GM19467 (cell line): Measurements from ENCODE around the gene RTL5.

Experiments
- ATAC-seq: cut with Tn5 transposase; IDR thresholded peaks from one replicate; pipeline ENCODE4 v1.9.1; 2021; ENCODE audit warnings: mild to moderate bottlenecking, moderate library complexity; ENCODE audit not compliant: unreplicated experiment

Gene RTL5

DNA sequence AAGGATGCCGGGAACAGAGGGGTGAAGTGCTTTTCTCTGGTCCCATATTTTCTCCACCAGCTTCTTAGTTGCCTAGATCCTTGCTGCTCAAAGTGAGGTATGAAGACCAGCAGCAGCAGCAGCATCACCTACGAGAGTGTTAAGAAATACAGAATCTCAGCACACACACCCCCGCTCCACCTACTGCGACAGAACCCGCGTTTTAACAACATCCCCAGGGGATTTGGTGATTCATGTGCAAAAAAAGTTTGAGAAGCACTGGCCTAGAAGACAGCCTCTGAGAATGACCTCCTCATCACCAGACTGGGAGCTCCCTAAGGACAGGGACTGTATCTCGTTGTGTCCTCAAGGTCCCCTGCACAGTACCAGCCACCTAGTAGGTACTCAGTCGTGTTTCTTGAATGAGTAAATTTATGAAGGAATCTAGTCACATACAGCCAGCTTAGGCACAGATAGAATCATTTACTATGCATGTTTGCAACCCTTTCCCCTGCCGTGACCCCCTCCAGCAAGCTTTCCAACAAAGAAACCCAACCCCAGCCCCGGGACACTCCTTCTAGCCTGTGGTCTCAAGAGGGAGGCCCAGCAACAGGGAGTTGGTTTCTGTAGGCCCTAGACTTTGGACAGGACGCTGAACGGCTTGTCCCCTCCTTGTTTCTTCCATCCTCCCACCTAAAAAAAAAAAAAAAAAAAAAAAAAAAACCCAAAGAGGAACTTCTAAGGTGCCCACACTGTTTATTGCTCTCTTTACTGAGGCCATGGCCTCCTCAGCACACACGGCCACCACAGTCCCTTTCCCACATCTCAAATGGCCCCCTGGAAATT lies 21.5 kb downstream of the RTL5 start:
- no peak for ATAC-seq

DNA sequence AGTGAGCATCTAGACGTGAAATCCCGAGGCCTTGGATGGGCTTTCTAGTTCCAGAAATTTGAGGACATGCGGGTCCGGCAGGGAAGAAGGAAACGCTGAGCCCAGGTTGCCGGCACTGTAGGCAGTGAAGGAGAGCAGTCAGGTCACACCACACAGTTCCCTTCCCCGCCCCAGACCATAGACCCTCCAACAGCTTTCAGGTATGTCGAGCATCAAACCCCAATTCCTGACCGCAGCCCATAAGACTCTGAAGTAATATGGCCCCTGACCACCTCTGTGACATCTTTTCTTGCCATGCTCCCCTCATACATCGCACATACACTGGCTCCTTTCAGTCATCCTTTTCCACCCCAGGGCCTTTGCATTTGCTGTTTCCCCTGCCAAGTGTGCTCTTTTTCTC lies 23.0 kb downstream of the RTL5 start:
- no peak for ATAC-seq

DNA sequence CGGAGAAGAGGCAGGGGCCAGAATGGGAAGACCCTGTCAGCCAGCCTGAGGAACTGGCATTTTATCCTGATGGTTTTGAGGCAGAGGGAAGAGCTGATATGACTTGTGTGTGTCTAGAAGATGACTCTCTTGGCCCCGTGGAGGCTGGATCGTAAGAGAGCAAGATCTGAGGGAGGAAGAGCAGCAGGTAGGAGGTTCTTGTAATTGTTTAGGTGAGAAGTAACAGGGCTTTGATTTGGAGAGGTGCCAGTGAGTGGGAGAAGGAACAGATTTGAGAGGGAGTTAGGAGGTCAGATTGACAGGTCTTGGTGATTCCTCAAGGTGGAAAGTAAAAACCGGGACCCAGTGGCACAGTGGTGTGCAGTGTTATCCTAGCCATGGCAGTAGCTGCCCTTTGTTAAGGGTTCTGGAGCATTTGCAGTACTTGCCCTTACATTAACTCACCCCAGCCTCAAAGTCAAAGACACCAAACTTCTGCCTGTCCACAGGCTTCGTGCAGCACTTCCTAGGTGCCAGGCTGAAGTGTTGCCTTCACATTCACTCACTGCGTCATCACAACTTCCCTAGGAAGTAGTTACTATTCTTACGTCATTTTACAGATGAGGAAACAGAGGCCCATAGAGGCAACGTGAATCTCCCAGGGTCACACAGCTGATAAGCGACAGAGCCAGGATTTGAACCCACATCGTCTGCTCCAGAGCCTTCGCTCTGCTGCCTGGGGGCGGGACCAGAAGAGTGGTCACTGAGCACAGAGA lies 23.7 kb downstream of the RTL5 start:
- ATAC-seq = no peak

DNA sequence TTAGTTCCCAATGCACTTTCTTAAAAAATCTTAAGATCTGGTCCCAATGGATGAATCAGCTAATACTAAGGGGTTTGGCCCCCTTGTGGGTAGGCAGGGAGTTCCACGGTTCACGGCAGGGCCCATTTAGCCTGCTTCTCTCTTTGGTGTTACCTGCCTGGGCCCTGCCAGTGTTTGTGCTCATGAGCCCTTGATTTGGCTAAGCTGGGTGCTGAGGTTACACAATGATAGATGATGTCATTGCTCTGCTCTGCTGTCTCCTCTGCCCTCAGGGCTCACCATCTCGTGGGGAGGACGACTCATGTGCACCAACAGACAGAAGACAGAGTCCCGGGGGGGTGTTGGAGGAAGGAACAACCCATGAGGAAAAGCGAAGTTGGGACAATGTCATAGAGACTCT lies 24.4 kb downstream of the RTL5 start:
- ATAC-seq = no peak

DNA sequence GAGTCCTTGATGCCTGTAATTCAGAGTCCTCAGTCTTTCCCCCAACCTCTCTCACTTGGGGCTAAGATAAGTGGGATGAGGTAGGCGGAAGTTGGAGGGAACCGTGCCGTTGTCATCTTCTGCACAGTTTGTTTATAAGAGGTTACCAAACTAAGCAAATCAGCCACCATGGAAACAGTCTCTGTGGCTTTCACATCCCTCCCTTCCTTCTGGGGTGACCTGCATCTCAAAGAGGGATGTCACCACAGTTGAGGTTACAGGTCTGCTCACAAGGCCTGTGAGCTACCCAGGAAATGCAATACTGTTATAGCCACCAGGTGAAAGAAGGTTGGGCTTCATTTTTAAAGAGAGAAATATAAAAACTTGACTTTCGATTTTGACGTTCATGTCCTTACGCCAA lies 26.3 kb downstream of the RTL5 start:
- ATAC-seq = no peak

DNA sequence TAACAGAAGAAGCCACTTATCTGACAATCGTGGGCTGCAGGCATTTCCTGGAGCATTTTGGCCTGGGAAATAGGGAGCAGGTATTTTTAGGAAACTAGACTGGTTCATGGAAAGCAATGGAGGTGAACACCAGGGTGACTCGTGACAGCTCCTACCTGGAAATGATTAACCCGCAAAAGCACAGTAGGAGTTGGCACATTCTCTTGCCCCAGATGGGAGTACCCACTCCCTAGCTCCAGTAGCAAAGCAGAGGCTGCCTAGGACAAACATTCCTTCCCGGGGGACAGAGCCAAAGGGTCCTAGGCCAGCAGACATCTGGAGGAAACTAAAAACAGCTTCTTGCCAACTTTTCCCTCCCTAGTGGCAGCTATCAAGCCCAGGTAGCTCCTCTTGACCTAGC lies 29.0 kb downstream of the RTL5 start:
- no peak for ATAC-seq

DNA sequence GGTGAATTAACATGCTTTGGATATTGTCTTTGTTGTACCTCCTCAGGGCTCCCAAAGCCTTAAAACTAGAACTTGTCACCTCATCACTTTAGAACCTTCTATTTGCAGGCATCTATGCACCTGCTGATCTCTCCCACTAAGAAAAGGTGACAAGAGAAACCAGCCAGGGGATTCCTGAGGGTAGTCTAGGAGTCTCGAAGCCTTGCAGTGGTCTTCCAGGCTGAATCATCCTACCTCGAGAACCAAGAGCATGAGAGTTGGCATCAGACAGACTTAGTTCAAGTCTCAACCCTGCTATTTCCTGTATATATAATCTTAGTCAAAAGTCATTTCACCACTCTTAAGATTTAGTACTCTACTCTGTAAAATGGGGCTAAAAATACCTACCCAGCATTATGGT lies 29.6 kb downstream of the RTL5 start:
- no peak for ATAC-seq

DNA sequence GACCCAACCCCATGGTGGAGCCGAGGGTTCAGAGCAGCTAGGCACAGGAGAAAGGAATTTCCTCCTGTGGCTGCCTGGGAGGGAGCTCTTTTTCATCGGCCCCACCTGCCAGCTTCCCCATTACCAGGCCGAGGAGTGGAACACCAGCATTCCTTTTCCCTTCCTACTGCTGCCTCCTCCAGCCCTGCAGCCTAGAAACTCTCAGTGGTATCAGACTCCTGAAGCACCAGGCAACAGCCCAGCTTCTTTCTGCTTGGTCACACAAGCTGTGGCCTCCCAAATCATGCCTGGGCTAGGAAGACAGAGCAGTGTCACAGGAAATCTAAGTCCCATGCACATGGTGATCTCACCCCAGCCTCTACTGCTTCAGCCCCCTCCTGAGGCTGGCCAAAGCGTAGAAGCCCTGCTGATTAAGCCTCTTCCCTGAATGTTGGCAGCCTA lies 30.1 kb downstream of the RTL5 start:
- ATAC-seq = no peak

DNA sequence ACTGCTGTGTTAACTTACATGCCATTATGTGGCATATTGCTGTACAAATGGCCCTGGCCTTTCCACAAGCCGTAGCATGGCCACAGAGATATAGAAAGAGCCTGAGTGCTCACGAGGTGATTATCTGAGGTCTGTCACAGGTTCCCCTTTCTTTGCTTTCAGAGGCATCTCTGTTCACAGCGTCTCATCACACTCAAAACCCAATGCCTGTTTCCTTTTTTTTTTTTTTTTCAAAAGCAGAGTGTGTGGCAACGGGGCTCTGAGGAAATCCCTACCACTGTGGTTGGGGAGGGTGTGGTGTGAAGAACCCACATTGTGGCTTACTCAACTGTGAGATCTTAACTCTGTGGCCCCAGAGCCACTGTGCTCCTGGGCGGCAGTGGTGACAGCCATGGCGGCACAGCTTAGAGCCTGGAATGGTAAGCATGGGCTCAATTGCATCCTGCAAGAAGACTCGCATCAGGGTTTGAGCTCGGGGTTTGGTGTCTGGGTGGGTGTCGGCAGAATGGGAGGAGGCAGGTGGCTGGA lies 30.8 kb downstream of the RTL5 start:
- peak; percentile 76 for ATAC-seq

DNA sequence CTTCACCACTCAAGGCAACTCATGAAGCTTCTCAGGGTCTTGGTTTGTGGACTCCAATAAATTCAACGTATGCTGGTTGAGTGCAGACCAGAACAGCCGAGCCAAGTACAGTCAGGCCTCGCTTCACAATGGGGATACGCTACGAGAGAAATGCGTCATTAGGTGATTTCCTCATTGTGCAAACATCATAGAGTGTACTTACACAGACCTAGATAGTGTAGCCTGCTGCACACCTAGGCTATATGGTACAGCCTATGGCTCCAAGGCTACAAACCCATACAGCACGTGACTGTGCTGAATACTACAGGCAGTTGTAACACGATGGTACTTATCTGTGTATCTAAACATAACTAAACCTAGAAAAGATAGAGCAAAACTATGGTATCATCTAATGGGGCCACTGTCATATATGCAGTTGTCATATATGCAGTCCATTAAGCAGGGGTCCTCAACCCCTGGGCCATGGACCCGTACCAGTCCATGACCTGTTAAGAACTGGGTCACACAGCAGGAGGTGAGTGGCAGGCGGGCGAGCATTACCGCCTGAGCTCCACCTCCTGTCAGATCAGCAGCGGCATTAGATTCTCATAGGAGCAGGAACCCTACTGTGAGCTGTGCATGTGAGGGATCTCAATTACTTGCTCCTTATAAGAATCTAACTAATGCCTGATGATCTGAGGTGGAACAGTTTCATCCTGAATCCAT lies 31.5 kb downstream of the RTL5 start:
- ATAC-seq = no peak

DNA sequence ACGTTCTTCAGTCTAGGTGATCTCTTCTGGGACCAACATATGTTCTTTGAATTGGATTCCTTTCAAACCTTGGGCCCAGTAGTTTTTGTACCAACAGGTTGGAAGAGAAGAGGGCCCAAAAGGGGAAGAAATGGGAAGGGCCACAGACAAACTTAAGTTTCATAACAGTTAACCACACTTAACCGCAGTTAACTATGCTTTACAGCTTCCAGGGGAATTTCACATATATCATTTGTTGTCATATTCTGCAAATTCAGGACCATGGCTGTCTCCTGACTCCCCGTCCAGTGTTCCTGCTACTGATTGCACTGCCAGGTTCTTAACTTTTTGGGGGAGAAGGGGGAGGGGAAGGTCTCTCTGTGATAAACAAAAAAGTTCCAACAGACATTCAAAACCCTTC lies 34.6 kb downstream of the RTL5 start:
- ATAC-seq = no peak

DNA sequence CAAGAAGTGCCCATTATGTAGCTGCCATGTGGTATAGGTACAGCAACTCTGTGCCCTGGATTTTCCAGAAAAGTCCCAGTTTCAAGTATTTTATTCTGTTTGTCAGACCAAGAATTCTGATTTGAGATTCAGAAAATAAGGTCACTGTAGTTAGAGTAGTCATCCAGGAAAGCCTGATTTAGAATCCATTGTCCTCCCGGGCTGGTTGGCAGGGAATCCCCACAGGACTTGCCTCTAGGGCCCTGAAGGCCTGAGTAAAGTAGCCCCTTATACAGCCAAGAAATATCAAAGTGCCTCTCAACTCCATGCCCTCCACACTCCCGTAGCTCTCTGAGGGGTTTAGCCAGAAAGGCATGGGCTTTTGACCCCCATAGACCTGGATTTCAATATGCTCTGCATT lies 36.3 kb downstream of the RTL5 start:
- no peak for ATAC-seq

DNA sequence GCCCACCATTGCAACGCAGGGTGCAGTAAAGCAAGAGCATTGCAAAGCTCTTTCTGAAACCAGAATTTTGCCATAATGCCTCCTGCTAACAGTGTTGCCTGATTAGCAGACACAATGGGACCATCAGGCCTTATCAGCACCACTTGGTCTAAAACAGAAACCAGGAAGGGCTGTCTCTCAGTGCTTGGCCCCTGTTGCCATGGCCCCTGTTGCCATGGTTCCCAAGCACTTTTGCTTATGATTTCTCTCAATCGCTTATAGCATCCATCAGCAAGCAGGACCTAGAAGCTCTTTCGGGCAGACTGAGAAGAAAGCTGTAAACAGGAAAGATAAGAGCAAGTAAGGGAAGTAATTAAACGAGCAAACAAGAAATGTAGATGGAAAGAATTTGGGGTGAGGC lies 36.8 kb downstream of the RTL5 start:
- peak; percentile 76 for ATAC-seq

DNA sequence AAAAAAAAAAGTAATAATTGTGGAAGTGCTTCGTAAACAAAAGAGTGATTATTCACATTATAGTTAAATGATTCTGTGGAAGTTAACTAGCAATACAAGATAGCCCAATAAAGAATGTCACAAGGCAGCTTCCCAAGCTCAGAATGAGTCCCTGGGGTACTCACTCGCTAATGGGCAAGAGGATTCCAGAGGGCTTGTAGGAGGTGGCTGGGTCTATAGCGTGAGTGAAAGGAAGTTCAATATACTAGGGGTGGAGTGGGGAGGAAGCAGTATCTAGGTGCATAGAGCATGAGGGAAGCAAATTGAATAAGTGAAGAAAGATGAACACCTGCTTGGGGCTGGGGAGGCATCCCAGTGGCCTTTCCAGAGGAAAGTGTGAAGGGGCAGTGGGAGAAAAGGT lies 42.5 kb downstream of the RTL5 start:
- ATAC-seq = no peak

DNA sequence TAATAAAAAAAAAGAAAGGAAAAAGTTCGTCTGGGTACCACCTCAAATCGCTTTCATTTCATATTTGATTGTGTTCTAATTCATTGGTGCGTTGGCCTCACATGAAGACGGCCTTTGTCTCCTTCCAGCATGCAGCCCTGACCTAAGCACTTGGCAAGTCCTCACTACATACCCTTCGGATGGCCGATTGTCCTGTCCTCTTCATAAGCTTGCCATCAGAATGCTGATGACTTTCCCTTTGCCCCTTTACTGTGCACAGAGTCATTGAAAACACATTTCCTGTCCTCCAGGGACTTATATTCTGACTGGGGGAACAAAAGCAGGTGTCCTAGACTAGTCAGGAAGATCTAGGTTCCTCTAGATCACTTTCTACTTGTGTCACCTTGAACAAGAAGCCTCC lies 43.0 kb downstream of the RTL5 start:
- ATAC-seq = no peak

DNA sequence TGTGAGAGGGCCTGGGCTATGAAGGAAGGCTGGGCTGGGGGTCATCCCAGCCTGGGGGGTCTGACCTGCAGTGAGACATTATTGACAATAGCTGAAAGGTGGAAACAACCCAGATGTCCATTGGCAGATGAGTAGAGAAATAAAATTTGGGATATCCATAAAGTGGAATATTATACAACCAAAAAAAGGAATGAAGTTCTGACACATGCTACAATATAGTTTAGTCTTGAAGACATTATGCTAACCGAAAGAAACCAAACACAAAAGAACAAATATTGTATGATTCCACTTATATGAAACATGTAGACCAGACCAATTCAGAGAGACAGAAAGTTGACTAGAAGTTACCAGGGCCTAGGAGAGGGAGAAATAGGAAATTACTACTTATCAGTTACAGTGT lies 44.7 kb downstream of the RTL5 start:
- no peak for ATAC-seq

DNA sequence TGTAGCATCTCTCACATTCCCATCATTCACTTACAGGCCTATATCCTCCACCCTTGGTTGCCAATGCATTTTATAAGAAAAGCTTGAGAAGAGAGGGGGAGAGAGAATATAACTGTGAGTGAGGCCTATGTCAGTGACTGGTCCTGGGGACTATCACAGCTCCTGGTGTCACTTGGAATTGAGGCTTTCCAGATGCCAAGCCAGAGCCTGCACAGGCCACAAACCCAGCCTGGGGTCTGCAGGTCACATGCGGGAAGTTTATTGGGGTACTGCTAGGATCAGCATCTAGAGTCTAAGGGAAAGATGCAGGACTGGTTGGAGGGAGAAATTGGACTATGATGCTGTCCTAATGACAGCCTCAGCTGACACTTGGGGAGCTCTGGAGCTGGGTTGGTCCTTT lies 47.6 kb downstream of the RTL5 start:
- ATAC-seq = no peak

DNA sequence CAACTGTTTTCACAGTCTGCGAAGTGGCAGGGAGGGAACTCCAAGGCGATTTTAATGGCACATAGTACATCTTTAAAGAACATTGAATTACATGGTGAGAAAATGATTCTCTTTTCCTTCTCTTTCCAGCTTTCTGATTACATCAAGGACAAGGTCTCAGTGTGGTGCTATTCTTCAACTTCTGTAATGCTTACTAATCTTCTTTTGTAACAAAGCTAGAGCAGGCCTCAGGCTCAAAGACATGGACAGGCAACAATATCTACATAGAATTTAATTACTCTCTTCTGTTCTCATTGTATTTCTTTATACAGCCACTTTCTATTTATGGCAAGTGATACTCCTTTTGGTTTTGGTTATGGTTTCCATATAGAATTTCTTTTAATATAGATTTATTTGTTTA lies 48.4 kb downstream of the RTL5 start:
- no peak for ATAC-seq

DNA sequence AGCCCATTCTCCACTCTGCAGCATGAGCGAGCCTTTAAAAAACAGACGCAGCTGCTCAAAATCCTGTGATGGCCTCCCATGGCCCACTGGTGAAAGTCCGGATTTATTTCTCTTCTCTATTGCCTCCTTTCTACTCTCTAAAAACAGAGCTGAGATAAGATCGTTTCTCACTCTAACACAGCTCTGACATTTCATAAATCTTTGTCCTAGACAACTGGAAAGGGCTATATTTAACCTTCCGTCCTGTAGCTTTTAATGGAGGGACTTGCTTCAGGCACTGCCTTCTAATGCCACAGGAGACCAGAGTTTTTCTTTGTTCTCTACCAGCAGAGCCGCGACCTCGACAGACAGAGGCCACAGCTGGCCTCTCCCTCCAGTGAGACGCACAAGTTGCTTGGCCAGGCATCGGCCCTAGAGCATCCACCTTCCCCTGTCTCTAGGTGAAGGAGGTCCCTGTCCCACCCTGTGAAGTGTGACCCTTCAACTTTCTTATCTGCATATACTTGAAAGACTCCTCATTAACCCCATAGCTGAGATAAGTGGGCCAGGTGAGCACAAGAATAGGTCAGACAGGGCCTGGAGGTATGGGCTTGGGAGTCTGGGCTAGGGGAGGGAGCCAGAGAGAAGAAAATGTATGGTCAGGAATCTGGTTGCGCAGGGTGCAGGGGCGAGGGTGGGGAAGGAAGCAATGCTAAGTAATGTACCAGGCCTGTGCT lies 50.0 kb downstream of the RTL5 start:
- no peak for ATAC-seq

DNA sequence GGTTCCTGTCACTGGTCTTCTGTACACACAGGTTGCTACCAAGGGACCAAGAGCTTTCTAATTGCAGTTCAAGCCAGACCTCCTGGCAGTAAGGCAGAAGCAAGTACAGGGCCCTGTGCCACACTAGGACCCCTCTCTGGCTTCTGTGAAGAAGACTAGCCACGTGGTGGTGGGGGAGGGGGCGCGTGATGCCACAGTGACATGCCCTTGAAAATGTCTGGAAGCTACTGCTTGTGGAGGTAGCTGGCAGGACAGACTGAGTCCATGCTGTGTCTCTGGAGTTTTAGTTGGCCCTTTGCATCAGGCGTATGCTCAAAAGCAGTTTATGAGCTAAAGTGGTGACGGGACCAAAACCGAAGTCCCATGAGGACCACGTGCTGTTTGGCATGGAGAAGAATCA lies 50.9 kb downstream of the RTL5 start:
- ATAC-seq = no peak

DNA sequence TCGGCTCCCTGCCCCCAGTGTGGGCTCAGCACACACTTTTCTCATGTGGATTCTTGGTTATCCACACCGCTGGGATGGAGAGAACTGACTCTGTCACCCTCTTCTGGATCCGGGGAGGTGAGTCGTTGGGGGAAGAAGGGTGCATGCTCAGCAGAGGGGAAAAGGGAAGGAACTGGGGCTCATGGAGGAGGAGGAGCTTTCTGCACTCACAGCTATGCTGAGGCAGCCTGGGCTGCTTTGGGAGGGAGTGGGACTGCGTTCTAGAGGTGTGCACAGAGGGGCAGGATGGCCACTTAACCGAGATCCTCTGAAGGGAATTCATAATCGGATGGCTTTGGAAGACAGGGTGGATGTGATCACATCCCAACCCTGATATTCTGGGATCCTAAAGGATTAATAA lies 51.6 kb downstream of the RTL5 start:
- no peak for ATAC-seq
